Cortex of kidney (tissue), 1 donor: ENCODE measurements around the gene ARHGAP28.
"Not testable (repeated sequence)": the region's sequence is repeated elsewhere in the genome, so short reads cannot be mapped to it uniquely, and the experiment has no call there.

Experiments
- DNase-seq: peaks from one replicate; lab custom pipeline; 2025; lab: John Stamatoyannopoulos, UW

ARHGAP28 gene

GRCh38 chr18:6929370-6930102 lies 200.0 kb downstream of the ARHGAP28 start:
- no peak for DNase-seq

- DNase-seq, result no peak
These were observed 205.3 kb downstream of the ARHGAP28 start for GRCh38 chr18:6934859-6935258.

- no peak for DNase-seq
These were observed 208.5 kb downstream of the ARHGAP28 start for GRCh38 chr18:6938003-6938402.

GRCh38 chr18:6938403-6938802 lies 208.9 kb downstream of the ARHGAP28 start:
- not testable (repeated sequence) for DNase-seq

- no peak for DNase-seq
These were observed 210.5 kb downstream of the ARHGAP28 start for GRCh38 chr18:6939972-6940371.

- DNase-seq, result no peak
These were observed 210.9 kb downstream of the ARHGAP28 start for GRCh38 chr18:6940451-6940850.

- no peak for DNase-seq
These were observed 212.5 kb downstream of the ARHGAP28 start for GRCh38 chr18:6941996-6942395.

- DNase-seq, result no peak
These were observed 213.2 kb downstream of the ARHGAP28 start for GRCh38 chr18:6942742-6943141.

- DNase-seq, result no peak
These were observed 213.6 kb downstream of the ARHGAP28 start for GRCh38 chr18:6943143-6943542.

- DNase-seq, result no peak
These were observed 218.0 kb downstream of the ARHGAP28 start for GRCh38 chr18:6947338-6948030.

- no peak for DNase-seq
These were observed 219.0 kb downstream of the ARHGAP28 start for GRCh38 chr18:6948281-6949055.

- no peak for DNase-seq
These were observed 220.5 kb downstream of the ARHGAP28 start for GRCh38 chr18:6949800-6950586.

GRCh38 chr18:6950641-6951040 lies 221.1 kb downstream of the ARHGAP28 start:
- DNase-seq, result no peak

GRCh38 chr18:6951336-6952090 lies 222.0 kb downstream of the ARHGAP28 start:
- DNase-seq, result no peak

- no peak for DNase-seq
These were observed 225.0 kb downstream of the ARHGAP28 start for GRCh38 chr18:6954501-6954900.

- no peak for DNase-seq
These were observed 225.8 kb downstream of the ARHGAP28 start for GRCh38 chr18:6955304-6955703.

GRCh38 chr18:6956495-6956894 lies 227.0 kb downstream of the ARHGAP28 start:
- no peak for DNase-seq

- DNase-seq, result no peak
These were observed 227.5 kb downstream of the ARHGAP28 start for GRCh38 chr18:6956999-6957398.

- DNase-seq, result no peak
These were observed 229.6 kb downstream of the ARHGAP28 start for GRCh38 chr18:6959110-6959509.

- no peak for DNase-seq
These were observed 230.6 kb downstream of the ARHGAP28 start for GRCh38 chr18:6960124-6960523.

GRCh38 chr18:6960656-6961055 lies 231.1 kb downstream of the ARHGAP28 start:
- no peak for DNase-seq
